T-helper 22 cell (primary cell): ENCODE data around the gene COA8.
A peak's percentile ranks its signal among the peaks of the same experiment; 100 is the strongest.
"Not testable (repeated sequence)": the region's sequence is repeated elsewhere in the genome, so short reads cannot be mapped to it uniquely, and the experiment has no call there.

Source experiments
- DNase-seq: peaks from one replicate; pipeline ENCODE4 v3.0.0-alpha.2; 2020; ENCODE audit warnings: low read depth

Gene COA8

GRCh38 chr14:103574104-103574503 is 11.3 kb downstream of the COA8 start:
- DNase-seq = no peak

- DNase-seq = no peak
Observed at GRCh38 chr14:103574707-103575285, 12.0 kb downstream of the COA8 start.

GRCh38 chr14:103576371-103577024 is 13.7 kb downstream of the COA8 start:
- DNase-seq = no peak

GRCh38 chr14:103578401-103579075 is 15.8 kb downstream of the COA8 start:
- DNase-seq = no peak

- no peak for DNase-seq
Observed at GRCh38 chr14:103581206-103581605, 18.4 kb downstream of the COA8 start.

- DNase-seq = no peak
Observed at GRCh38 chr14:103581954-103582703, 19.4 kb downstream of the COA8 start.

- DNase-seq = no peak
Observed at GRCh38 chr14:103584326-103584915, 21.7 kb downstream of the COA8 start.

- DNase-seq = no peak
Observed at GRCh38 chr14:103593577-103593976, 30.8 kb downstream of the COA8 start.

GRCh38 chr14:103594265-103594664 is 31.5 kb downstream of the COA8 start:
- no peak for DNase-seq

GRCh38 chr14:103597623-103598377 is 35.0 kb downstream of the COA8 start:
- no peak for DNase-seq

- no peak for DNase-seq
Observed at GRCh38 chr14:103600503-103600902, 37.7 kb downstream of the COA8 start.

GRCh38 chr14:103604620-103605019 is 41.9 kb downstream of the COA8 start:
- DNase-seq = no peak

GRCh38 chr14:103606963-103607668 is 44.4 kb downstream of the COA8 start:
- DNase-seq = peak; percentile 14

- no peak for DNase-seq
Observed at GRCh38 chr14:103607822-103608221, 45.1 kb downstream of the COA8 start.

- DNase-seq = not testable (repeated sequence)
Observed at GRCh38 chr14:103609081-103609480, 46.3 kb downstream of the COA8 start.

GRCh38 chr14:103611215-103611614 is 48.5 kb downstream of the COA8 start:
- DNase-seq = no peak

GRCh38 chr14:103613517-103613916 is 50.8 kb downstream of the COA8 start:
- no peak for DNase-seq

GRCh38 chr14:103616635-103617300 is 54.0 kb downstream of the COA8 start:
- no peak for DNase-seq

GRCh38 chr14:103619057-103619456 is 56.3 kb downstream of the COA8 start:
- DNase-seq = no peak

- no peak for DNase-seq
Observed at GRCh38 chr14:103621860-103622259, 59.1 kb downstream of the COA8 start.
